ENCODE results near the gene ZNF672. TPM values are rescaled to one million over a fixed set of nuclear protein-coding genes. Genes with fewer than 3 reads are reported as not detected.
"Not testable (repeated sequence)": the region's sequence is repeated elsewhere in the genome, so short reads cannot be mapped to it uniquely, and the experiment has no call there.

Gene ZNF672
- total RNA-seq, 1 experiment from 2014 or later = 35.8 TPM

GRCh38 chr1:248825909-248826760 is 11.9 kb upstream of the ZNF672 start, which contains the start of gene SH3BP5L:
TSS of gene SH3BP5L (minus strand) at chr1:248825915. CDS start at chr1:248824935, 980 bp downstream.
- TF ChIP-seq CTCF (IDR thresholded peaks at IDR 0.05; ENCODE audit: unreplicated experiment) = peak; percentile 78
- POLR2A ChIA-PET = interaction anchor here (0.6 to 5.8 kb wide), 29 partner anchors 11 to 728 kb away, joined by 3 to 227 read pairs (median 5); partner anchors contain the start of genes PGBD2, ZNF672 and ZNF692
- peak; percentile 100 for DNase-seq (ENCODE audit: unreplicated experiment)
- intact Hi-C loops (cut with micrococcal nuclease) = loop anchor here (1.0 kb wide), 5 partner anchors 12 to 98 kb away; partner anchors contain the start of genes PGBD2 and ZNF672
- Mint-ChIP-seq H3K36me3 (ENCODE audit: insufficient read depth, unreplicated experiment) (peaks cover 33% of the 10 kb centered on the region), H3K27ac (ENCODE audit: low read depth, unreplicated experiment) (peak within 1 kb of the TSS; percentile 94), H3K9me3 (ENCODE audit: unreplicated experiment) (no peaks in the 10 kb centered on the region), H3K4me3 (ENCODE audit: unreplicated experiment) (peak within 1 kb of the TSS; percentile 78), H3K4me1 (ENCODE audit: insufficient read depth, unreplicated experiment) (peaks cover 56% of the 10 kb centered on the region), H3K27me3 (ENCODE audit: insufficient read depth, unreplicated experiment) (no peaks in the 10 kb centered on the region)
- BruUV-seq (replicated peaks) = TSS peak; percentile 91
- CTCF ChIA-PET = interaction anchor here (0.6 to 5.5 kb wide), 20 partner anchors 11 to 1147 kb away, joined by 3 to 87 read pairs (median 4); partner anchors contain the start of genes LYPD8, OR13G1, OR14I1 and ZNF672

- no peak overlapping the region for H3K27ac Mint-ChIP-seq (ENCODE audit: low read depth, unreplicated experiment)
- DNase-seq (ENCODE audit: unreplicated experiment) = peak; percentile 76
- no peaks in the 10 kb centered on the region for H3K9me3 Mint-ChIP-seq (ENCODE audit: unreplicated experiment)
- no TSS peak for BruUV-seq (replicated peaks)
- intact Hi-C loops (cut with micrococcal nuclease) = no loop called here
- ChIA-PET CTCF (interaction anchor here (0.6 to 5.5 kb wide), 10 partner anchors 9 to 1439 kb away, joined by 3 to 87 read pairs (median 4); partner anchors contain the start of genes OR14I1, ZNF672 and ZNF692), POLR2A (interaction anchor here (0.6 to 5.8 kb wide), 6 partner anchors 8 to 1477 kb away, joined by 3 to 227 read pairs (median 6); partner anchors contain the start of genes ZNF672 and ZNF692)
- TF ChIP-seq CTCF (IDR thresholded peaks at IDR 0.05; ENCODE audit: unreplicated experiment) = no peak
- peaks cover 33% of the 10 kb centered on the region for H3K4me1 Mint-ChIP-seq (ENCODE audit: insufficient read depth, unreplicated experiment)
- no peak overlapping the region for H3K4me3 Mint-ChIP-seq (ENCODE audit: unreplicated experiment)
- H3K36me3 Mint-ChIP-seq (ENCODE audit: insufficient read depth, unreplicated experiment) = peaks cover 17% of the 10 kb centered on the region
- H3K27me3 Mint-ChIP-seq (ENCODE audit: insufficient read depth, unreplicated experiment) = no peaks in the 10 kb centered on the region
Measured at GRCh38 chr1:248828845-248829244, 9.2 kb upstream of the ZNF672 start.

GRCh38 chr1:248830718-248831017 is 7.4 kb upstream of the ZNF672 start:
- intact Hi-C loops (cut with micrococcal nuclease); BruUV-seq (replicated peaks); H3K36me3 Mint-ChIP-seq (ENCODE audit: insufficient read depth, unreplicated experiment); CTCF ChIA-PET; H3K4me3 Mint-ChIP-seq (ENCODE audit: unreplicated experiment); H3K27ac Mint-ChIP-seq (ENCODE audit: low read depth, unreplicated experiment); H3K9me3 Mint-ChIP-seq (ENCODE audit: unreplicated experiment); H3K27me3 Mint-ChIP-seq (ENCODE audit: insufficient read depth, unreplicated experiment); DNase-seq (ENCODE audit: unreplicated experiment): not testable (repeated sequence)
- POLR2A ChIA-PET = interaction anchor here (0.7 kb wide), 1 partner anchor 29 kb away, joined by 3 read pairs; no protein-coding TSS in a partner anchor
- peaks cover 16% of the 10 kb centered on the region for H3K4me1 Mint-ChIP-seq (ENCODE audit: insufficient read depth, unreplicated experiment)

- Mint-ChIP-seq H3K4me3 (ENCODE audit: unreplicated experiment) (no peak overlapping the region), H3K36me3 (ENCODE audit: insufficient read depth, unreplicated experiment) (no peaks in the 10 kb centered on the region), H3K27me3 (ENCODE audit: insufficient read depth, unreplicated experiment) (no peaks in the 10 kb centered on the region), H3K9me3 (ENCODE audit: unreplicated experiment) (no peaks in the 10 kb centered on the region), H3K27ac (ENCODE audit: low read depth, unreplicated experiment) (no peak overlapping the region), H3K4me1 (ENCODE audit: insufficient read depth, unreplicated experiment) (peaks cover 12% of the 10 kb centered on the region)
- POLR2A ChIA-PET = interaction anchor here (1.0 kb wide), 1 partner anchor 27 kb away, joined by 4 read pairs; the partner anchor contains the start of gene ZNF692
- BruUV-seq (replicated peaks) = no TSS peak
- intact Hi-C loops (cut with micrococcal nuclease) = no loop called here
- no peak for TF ChIP-seq CTCF (IDR thresholded peaks at IDR 0.05; ENCODE audit: unreplicated experiment)
- CTCF ChIA-PET = interaction anchor here (0.5 to 1.2 kb wide), 5 partner anchors 26 to 213 kb away, joined by 3 to 9 read pairs (median 4); no protein-coding TSS in a partner anchor
- no peak for DNase-seq (ENCODE audit: unreplicated experiment)
Measured at GRCh38 chr1:248831842-248832241, 6.2 kb upstream of the ZNF672 start.

All from MCF 10A (cell line).